ENCODE measurements around the gene PLGRKT.
A peak's percentile ranks its signal among the peaks of the same experiment; 100 is the strongest.

Gene PLGRKT

DNA sequence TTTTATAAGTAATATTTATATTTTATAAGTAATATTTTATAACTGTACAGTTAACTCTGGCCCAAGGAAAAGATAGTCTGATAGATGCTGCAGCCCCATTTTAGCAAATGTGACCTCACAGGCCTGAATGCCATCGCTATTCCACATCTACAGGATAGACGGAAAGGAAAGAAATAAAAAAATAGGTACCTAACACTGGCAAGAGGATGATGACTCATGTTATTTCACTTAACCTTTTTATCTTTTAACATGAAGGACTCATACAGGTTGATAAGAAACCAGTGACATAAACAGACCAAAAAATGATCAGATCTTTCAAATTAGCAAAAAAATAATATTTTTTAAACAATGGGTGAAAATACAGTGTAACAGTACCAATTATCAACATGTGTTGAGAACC lies 15.3 kb upstream of the PLGRKT start:
- TF ChIP-seq, protein P1, sequence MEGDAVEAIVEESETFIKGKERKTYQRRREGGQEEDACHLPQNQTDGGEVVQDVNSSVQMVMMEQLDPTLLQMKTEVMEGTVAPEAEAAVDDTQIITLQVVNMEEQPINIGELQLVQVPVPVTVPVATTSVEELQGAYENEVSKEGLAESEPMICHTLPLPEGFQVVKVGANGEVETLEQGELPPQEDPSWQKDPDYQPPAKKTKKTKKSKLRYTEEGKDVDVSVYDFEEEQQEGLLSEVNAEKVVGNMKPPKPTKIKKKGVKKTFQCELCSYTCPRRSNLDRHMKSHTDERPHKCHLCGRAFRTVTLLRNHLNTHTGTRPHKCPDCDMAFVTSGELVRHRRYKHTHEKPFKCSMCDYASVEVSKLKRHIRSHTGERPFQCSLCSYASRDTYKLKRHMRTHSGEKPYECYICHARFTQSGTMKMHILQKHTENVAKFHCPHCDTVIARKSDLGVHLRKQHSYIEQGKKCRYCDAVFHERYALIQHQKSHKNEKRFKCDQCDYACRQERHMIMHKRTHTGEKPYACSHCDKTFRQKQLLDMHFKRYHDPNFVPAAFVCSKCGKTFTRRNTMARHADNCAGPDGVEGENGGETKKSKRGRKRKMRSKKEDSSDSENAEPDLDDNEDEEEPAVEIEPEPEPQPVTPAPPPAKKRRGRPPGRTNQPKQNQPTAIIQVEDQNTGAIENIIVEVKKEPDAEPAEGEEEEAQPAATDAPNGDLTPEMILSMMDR (conservative IDR thresholded peaks at IDR 0.05; ENCODE audit: low read depth, low read length): no peak
- DNase-seq (ENCODE audit: low read depth): no peak
- H3K4me3 ChIP-seq (ENCODE audit: low read length): no peak overlapping the region

DNA sequence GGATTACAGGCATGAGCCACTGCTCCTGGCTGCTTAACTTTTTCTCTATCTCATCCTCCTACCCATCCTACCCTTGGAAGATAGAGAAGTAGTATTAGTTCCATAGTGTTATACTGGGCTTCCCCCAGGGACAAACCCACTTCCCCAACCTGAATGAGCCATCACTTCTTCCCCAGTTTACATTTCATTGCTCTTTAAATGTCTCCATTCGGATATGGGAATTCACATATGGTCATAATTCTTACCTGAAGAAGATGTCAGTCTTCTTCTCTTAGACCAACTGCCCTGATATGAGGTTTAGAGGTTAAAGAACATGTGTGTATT lies 14.5 kb upstream of the PLGRKT start:
- no peak for DNase-seq (ENCODE audit: low read depth)
- TF ChIP-seq, protein P1 (conservative IDR thresholded peaks at IDR 0.05; ENCODE audit: low read depth, low read length): no peak
- no peak overlapping the region for H3K4me3 ChIP-seq (ENCODE audit: low read length)

DNA sequence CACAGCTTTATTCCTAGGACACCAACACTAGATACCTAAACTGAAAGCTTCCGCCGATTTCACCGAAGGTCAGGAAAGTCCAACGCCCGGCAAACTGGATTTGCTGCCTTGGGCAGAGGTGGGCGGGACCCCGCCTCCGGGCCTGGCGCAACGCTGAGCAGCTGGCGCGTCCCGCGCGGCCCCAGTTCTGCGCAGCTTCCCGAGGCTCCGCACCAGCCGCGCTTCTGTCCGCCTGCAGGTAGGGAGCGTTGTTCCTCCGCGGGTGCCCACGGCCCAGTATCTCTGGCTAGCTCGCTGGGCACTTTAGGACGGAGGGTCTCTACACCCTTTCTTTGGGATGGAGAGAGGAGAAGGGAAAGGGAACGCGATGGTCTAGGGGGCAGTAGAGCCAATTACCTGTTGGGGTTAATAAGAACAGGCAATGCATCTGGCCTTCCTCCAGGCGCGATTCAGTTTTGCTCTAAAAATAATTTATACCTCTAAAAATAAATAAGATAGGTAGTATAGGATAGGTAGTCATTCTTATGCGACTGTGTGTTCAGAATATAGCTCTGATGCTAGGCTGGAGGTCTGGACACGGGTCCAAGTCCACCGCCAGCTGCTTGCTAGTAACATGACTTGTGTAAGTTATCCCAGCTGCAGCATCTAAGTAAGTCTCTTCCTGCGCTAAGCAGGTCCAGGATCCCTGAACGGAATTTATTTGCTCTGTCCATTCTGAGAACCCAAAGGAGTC lies 12.8 kb upstream of the PLGRKT start, which contains the start of gene CD274:
TSS of gene CD274 (plus strand) at position 184 of the 733 bp plus-strand sequence. CDS start 5,572 bp downstream, outside the sequence.
- TF ChIP-seq, protein P1 (conservative IDR thresholded peaks at IDR 0.05; ENCODE audit: low read depth, low read length): peak; percentile 74
- H3K4me3 ChIP-seq (ENCODE audit: low read length): peak within 1 kb of the TSS; percentile 66
- DNase-seq (ENCODE audit: low read depth): no peak

DNA sequence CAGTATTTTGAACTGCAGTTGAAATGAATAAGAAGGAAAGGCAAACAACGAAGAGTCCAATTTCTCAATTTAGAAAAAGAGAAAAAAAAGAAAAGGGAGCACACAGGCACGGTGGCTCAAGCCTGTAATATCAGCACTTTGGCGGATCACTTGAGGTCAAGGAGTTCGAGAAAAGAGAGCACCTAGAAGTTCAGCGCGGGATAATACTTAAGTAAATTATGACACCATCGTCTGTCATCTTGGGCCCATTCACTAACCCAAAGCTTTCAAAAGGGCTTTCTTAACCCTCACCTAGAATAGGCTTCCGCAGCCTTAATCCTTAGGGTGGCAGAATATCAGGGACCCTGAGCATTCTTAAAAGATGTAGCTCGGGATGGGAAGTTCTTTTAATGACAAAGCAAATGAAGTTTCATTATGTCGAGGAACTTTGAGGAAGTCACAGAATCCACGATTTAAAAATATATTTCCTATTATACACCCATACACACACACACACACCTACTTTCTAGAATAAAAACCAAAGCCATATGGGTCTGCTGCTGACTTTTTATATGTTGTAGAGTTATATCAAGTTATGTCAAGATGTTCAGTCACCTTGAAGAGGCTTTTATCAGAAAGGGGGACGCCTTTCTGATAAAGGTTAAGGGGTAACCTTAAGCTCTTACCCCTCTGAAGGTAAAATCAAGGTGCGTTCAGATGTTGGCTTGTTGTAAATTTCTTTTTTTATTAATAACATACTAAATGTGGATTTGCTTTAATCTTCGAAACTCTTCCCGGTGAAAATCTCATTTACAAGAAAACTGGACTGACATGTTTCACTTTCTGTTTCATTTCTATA lies 12.0 kb upstream of the PLGRKT start:
- peak overlapping the region; percentile 66 for H3K4me3 ChIP-seq (ENCODE audit: low read length)
- TF ChIP-seq, protein P1 (conservative IDR thresholded peaks at IDR 0.05; ENCODE audit: low read depth, low read length): no peak
- no peak for DNase-seq (ENCODE audit: low read depth)

DNA sequence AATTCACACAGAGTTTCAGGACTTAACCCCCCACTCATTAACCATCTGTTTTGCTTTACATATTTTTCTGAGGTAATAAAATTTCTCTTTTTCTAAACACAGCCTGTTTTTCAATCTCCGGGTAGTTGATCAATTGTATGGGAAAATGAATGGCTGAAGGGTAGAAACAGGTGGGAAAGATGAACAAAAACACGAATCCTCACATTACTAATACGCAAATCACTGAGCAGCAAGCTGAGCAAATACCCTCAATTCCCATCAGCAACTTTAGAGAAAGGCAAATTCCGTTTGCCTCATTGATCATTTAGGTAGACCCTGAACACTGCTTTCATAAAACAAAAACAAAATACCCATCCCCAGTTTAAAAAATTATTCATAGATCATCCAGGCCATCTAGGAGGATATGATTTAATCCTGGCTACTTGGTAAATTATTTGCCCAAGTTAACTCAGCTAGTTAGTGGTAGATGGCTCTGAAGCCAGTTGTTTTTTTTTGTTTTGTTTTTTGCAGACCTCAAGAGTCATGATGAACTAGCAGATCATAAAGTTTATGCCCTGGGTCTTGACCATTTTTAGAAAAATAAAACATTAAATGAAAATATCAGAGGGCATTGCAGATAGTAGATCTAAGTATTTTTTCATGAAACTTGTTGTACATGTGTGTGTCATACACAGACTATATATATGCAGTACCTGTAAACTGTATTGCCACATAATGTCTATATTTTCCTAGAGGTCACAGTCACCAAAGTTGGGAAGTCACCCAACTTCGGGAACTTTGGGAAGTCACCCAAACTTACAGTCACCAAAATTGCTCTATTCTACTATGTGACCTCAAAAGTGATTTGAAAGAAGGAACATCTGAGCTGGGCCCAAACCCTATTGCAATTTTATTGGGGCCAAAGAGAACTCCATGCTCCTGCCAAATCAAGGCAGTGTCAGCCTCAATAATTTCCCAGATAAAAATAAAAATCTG lies 11.0 kb upstream of the PLGRKT start:
- DNase-seq (ENCODE audit: low read depth): no peak
- TF ChIP-seq, protein P1 (conservative IDR thresholded peaks at IDR 0.05; ENCODE audit: low read depth, low read length): no peak
- H3K4me3 ChIP-seq (ENCODE audit: low read length): no peak overlapping the region

DNA sequence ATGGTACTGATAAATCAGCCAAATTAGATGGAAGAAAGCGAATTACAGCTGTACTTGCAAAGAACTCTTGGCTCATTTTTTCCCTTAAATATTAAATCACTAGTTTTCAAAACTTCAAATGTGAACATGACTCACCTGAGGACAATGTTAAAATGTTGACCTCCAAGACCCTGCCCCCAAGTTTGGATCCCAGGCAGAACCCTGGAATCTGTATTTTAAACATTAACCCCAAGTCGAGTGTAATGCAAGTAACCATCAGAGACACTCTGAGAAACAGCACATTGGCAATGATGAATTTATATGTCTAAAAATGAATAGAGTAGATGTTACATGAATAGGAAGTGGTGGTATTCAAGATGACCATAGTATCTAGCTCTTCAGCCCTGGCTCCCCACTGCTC lies 10.3 kb upstream of the PLGRKT start:
- TF ChIP-seq, protein P1 (conservative IDR thresholded peaks at IDR 0.05; ENCODE audit: low read depth, low read length): no peak
- H3K4me3 ChIP-seq (ENCODE audit: low read length): no peak overlapping the region
- DNase-seq (ENCODE audit: low read depth): no peak

Measured in retinal pigment epithelial cell (primary cell).